CD4-positive, alpha-beta T cell treated with Interleukin-4 for 4 hours (primary cell): ENCODE data around the gene FGF5.
"Not testable (repeated sequence)": the region's sequence is repeated elsewhere in the genome, so short reads cannot be mapped to it uniquely, and the experiment has no call there.

Source experiments
- DNase-seq: peaks from one replicate; pipeline ENCODE4 v3.0.0-alpha.2; 2020

Gene FGF5

GRCh38 chr4:80255329-80256095 lies 11.0 kb upstream of the FGF5 start:
- DNase-seq: no peak

DNA sequence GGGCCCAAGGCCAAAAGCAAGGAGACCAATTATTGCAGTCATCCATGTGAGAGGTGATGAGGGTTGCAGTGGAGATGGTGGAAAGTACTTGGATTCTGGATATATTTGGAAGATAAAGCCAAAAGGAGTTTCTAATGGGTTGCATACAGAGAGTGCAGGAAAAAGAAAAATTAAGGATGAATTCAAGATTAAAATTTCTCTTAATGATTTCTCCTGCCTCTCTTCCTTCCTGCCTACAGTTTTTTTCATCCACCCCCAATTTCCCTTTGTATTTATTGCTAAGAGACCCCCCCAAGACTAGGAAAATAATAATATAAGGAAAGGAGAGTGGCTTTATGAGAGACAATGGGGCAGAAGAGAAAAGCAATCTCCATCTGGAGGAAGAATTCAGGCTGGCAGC lies 8.6 kb upstream of the FGF5 start:
- no peak for DNase-seq

- no peak for DNase-seq
These were observed 7.5 kb upstream of the FGF5 start for GRCh38 chr4:80259012-80259411.

- no peak for DNase-seq
These were observed 6.6 kb upstream of the FGF5 start for GRCh38 chr4:80259817-80260216.

GRCh38 chr4:80261989-80262600 lies 4.4 kb upstream of the FGF5 start:
- DNase-seq: no peak

GRCh38 chr4:80263541-80264351 lies 2.7 kb upstream of the FGF5 start:
- DNase-seq: no peak

DNA sequence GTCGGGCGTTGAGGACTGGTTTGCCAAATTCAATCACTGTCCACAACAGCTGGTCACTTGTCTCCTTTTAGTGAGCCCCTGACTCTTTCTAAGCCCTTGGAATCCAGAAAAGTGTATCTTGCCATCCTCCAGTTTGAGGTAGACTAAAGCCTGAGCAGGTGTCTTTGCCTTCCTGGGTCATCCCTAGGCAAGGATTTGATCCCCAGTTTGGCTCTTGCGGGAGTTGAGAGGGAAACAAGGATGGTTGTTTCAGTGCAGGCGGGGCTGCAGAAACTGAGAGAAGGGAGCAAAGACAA lies 2.2 kb upstream of the FGF5 start:
- no peak for DNase-seq

DNA sequence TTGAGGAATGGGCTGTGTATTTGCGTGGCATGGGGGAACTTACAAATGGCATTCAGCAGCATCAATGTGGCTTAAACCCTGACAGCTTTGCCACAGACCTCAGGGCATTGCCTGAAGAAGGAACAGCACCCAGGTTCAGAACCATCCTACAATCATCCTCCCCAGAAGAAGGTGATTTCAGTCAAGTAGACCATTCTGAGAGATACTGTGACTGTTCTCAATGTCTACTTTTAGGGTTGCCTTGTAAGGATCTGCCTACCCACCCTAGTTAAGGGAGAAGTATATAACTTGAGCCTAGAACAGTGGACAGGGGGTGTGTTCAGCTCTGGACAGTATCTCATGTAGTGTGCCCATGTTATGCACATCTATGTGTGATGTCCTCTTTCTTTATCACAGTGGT lies 1.6 kb upstream of the FGF5 start:
- DNase-seq: no peak

DNA sequence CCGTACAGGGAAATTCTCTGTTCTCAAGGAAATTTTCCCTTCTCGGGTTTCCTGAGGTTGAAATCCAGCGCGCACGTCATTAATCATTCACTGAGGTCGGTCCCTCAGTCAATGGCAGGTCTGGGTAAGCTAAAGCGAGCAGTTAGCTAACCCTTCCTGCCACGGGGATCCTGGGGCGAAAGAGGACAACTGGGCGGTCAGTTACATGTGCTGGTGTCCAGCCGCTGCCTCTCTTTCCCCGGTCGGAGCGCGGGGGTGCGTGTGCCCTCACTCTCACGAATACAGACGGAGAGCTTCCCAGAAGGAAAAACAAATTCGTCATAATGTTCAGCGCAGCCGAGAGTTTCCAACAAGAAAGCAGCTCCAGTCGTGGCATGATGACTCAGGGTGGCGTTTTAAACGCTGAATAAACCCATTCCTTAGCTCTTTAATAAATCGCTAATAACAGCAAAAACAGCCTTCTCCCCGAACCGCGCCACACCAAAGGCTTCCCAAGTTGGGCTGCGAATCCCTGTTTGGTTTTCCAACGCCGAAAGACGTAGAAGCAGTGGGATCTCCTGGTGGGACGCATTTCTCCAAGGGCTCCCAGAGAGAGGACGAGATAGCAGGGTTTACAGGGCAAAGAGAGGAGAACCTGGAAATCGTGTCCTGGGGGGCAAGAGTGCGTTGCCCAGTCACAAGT lies 752 bp upstream of the FGF5 start:
- DNase-seq: no peak

DNA sequence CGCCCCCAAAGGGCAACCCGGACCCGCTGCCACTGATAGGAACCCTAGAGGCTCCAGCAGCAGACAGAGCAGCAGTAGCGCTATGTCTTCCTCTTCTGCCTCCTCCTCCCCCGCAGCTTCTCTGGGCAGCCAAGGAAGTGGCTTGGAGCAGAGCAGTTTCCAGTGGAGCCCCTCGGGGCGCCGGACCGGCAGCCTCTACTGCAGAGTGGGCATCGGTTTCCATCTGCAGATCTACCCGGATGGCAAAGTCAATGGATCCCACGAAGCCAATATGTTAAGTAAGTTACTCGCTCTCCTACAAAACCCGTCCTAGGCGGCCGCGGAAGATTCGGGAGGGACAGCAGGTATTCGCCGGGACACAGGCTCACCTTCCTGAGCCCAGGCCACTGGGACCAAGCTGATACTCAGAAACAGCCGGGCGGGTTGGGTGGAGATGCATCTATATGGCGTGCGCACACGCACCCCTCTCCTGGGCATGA lies 477 bp downstream of the FGF5 start:
- no peak for DNase-seq

DNA sequence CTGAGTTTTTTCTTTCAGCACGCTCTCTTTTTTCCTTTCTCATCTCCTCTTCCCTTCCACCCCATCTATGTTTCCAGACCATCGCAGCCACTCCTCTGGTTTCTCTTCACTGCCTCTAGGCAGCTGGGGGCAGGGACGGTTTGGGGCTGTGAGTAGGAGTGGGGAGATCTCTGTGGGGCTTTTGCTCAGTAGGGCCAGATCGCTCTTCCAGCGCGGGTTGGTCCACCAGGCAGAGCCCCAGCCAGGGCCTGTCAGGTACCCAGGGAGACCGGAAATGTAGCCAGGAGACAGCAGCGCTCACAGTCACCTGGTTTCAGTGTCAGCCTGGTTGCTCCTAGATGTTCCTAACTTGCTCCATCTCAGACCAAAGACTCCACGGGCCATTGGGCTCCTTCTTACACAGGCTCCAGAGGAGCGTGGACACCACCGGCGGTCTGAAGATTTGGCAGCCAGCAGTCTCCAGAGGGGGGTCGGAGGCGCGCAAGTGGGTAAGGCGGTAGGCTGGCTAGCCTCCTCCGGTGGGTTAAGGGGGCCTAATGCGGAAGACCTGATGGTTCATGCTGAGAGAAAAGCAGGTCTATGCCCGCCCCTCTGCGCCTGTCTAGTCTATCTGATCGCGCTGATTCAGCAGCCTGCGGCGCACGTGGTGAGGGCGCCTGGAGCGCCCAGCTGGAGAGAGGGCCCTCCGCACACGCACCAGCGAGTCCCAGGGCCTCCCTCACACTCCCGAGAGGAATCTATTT lies 1.8 kb downstream of the FGF5 start:
- DNase-seq: no peak

GRCh38 chr4:80268936-80269335 lies 2.5 kb downstream of the FGF5 start:
- no peak for DNase-seq

GRCh38 chr4:80270321-80270720 lies 3.9 kb downstream of the FGF5 start:
- no peak for DNase-seq

GRCh38 chr4:80270868-80271267 lies 4.4 kb downstream of the FGF5 start:
- DNase-seq: no peak

DNA sequence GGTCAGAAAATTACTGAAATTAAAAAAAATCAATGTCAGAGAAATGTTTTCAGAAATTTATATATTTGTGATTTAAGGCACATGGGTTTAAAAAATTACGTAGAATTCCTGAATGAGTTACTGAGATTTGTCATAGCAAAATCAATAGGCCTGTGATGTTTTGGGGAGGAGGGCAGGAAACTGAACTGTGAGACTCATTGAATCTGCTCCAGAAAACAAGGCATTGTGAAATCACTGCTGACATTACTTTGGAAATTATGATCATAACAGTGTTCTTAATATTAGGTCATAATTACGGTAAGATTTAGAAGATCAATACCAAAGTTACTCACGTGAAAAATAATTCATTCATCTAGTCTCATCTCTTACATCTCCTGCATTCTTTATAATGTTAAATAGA lies 5.3 kb downstream of the FGF5 start:
- DNase-seq: no peak

- DNase-seq: no peak
These were observed 10.5 kb downstream of the FGF5 start for GRCh38 chr4:80276931-80277330.

DNA sequence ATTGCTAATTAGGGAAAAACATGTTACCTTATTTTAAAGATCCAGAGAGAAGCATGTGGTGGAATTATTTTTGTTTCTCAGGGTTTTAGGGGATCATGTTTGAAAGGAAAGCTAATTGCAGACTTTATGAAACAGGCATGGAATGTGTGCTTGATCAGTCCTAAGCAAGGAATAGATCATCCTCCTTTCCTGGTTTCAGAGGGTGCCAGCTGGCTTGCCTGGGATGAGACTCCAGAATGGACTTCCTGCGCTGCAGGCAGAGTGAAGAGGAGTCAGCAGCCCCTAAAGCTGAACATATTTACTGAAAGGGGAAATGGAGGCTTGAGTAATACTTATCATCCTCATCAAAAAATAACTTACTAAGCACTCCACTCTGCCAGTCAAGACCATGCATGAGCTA lies 13.3 kb downstream of the FGF5 start:
- no peak for DNase-seq

- no peak for DNase-seq
These were observed 20.0 kb downstream of the FGF5 start for GRCh38 chr4:80286451-80286850.

DNA sequence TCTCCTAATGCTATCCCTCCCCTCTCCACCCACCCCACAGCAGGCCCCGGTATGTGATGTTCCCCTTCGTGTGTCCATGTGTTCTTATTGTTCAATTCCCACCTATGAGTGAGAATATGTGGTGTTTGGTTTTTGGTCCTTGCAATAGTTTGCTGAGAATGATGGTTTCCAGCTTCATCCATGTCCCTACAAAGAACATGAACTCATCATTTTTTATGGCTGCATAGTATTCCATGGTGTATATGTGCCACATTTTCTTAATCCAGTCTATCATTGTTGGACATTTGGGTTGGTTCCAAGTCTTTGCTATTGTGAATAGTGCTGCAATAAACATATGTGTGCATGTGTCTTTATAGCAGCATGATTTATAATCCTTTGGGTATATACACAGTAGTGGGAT lies 24.2 kb downstream of the FGF5 start:
- not testable (repeated sequence) for DNase-seq

DNA sequence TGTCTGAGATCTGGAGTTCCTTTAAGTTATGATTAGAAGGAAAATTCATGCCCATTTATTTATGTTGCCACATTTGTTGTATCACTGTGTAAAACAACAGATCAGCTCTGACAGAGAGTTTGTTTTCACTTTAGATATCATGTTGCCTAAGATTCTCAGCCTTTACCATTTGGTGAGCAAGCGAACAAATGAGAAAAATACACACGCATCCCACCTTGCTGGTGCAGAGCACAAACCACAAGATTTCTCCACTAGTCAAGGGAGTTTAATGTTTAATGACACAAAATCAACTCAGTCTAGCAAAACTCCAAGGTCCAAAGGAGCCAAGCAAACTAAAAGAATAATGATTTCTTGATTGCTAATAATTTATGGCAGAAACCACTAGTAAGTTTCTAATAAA lies 27.7 kb downstream of the FGF5 start:
- DNase-seq: no peak

DNA sequence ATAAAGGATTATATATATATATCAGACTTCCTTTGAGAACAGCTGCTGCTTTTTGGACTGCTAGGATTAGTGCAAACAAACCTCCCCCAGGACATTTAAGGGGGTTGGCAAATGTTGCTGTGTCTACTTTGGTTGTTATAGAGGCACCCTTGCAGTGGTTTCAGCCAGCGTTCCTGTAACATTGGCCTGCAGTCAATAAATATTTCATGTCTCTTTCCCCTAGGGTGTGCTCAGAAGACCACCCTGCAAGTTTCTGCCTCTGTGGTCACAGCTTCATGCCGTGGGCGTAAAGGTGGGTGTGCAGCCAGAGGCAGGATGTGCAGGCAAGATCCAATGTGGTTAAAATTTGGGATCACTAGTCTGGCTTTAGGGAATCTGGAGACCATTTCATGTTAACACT lies 28.9 kb downstream of the FGF5 start:
- no peak for DNase-seq

- no peak for DNase-seq
These were observed 29.4 kb downstream of the FGF5 start for GRCh38 chr4:80295826-80296225.

DNA sequence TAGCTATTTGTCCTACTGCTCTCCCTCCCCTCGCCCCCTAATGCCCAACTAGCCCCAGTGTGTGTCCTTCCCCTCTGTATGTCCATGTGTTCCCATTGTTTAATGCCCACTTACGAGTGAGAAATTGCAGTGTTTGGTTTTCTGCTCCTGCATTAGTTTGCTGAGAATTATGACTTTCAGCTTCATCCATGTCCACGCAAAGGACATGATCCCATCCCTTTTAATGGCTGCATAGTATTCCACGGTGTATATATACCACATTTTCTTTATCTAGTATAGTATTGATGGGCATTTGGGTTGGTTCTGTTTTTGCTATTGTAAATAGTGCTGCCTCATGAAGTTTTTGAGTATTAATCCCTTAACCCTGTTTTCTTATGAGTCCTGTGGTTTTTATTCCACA lies 35.4 kb downstream of the FGF5 start:
- no peak for DNase-seq
